Stomach (tissue), 4 donors: ENCODE measurements around the gene NPHP4.

ENCODE experiments used
- CTCF ChIP-seq, 7 experiments: fragments of 450-650 bp in 4 of 7; fragments of 200-600 bp in 3 of 7; sonication (generic) in 3 of 7; IDR thresholded peaks; one replicate each; pipeline ENCODE4 v1.5.1; 2016 to 2019; ENCODE audit warnings: antibody characterized with exemption in 7 of 7, control low read depth in 2 of 7, mild to moderate bottlenecking in 1 of 7
- POLR2A ChIP-seq, 4 donors: fragments of 450-650 bp; IDR thresholded peaks; one replicate each; pipeline ENCODE4 v1.6.1; 2016; ENCODE audit warnings: antibody characterized with exemption in 4 of 4, control low read depth in 2 of 4, mild to moderate bottlenecking in 1 of 4, moderate library complexity in 1 of 4

- TF ChIP-seq CTCF (IDR thresholded peaks at IDR 0.05), result no peak
- TF ChIP-seq POLR2A (IDR thresholded peaks at IDR 0.05), result no peak
Observed at GRCh38 chr1:5934058-5934884, 58.0 kb downstream of the NPHP4 start.
